ENCODE data around the gene CABCOCO1. TPM values are rescaled to one million over a fixed set of nuclear protein-coding genes. Genes with fewer than 3 reads are reported as not detected.

CABCOCO1 gene
- total RNA-seq, 1 donor from 2014 or later, result 3.5 TPM

DNA sequence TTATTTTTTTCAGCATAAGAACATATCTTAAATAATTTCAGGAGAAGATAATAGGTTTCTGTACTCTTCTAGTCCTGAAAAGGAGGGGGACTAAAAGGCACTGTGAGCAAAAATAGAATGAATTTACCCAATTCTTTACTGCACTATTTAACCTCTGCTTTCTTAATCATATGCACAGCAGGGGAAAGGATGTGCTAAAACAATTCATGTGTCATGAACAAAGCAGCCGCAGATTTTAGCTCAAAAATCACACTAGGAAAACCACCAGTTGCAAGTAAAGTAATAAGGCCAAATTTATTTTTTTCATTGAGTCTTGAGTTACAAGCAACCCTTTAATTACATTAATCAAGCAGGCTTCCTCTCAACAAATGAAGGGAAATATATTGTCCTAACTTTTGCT lies 80.1 kb downstream of the CABCOCO1 start:
- Histone ChIP-seq H3K36me3 (no peaks in the 10 kb centered on the region), H3K27me3 (ENCODE audit: low read depth) (no peaks in the 10 kb centered on the region), H3K9me3 (peaks cover 8% of the 10 kb centered on the region), H3K4me3 (no peak overlapping the region), H3K4me1 (no peaks in the 10 kb centered on the region), H3K27ac (no peak overlapping the region)
- TF ChIP-seq, protein P1, sequence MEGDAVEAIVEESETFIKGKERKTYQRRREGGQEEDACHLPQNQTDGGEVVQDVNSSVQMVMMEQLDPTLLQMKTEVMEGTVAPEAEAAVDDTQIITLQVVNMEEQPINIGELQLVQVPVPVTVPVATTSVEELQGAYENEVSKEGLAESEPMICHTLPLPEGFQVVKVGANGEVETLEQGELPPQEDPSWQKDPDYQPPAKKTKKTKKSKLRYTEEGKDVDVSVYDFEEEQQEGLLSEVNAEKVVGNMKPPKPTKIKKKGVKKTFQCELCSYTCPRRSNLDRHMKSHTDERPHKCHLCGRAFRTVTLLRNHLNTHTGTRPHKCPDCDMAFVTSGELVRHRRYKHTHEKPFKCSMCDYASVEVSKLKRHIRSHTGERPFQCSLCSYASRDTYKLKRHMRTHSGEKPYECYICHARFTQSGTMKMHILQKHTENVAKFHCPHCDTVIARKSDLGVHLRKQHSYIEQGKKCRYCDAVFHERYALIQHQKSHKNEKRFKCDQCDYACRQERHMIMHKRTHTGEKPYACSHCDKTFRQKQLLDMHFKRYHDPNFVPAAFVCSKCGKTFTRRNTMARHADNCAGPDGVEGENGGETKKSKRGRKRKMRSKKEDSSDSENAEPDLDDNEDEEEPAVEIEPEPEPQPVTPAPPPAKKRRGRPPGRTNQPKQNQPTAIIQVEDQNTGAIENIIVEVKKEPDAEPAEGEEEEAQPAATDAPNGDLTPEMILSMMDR (IDR thresholded peaks at IDR 0.05), result no peak
- ATAC-seq, result no peak
- intact Hi-C loops (cut with DNase I), result no loop called here
- no peak for DNase-seq

DNA sequence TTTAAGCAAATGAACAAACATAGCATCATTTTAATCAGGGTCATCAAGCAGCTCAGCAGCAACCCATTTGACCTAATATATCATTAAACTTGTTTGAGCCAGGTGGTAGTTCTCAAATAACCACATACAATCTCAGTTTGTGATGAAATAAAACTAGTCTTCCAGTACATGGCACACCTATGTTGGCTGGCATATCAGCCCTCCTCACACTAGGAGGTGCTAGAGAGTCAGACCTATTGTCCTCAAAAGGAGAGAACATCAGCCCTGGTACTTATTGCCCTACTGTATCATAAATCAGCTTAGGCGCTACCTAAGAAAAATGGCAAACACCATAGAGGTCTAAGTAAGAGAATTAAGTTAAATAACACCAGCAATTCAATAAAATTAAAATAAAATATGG lies 81.7 kb downstream of the CABCOCO1 start:
- no peaks in the 10 kb centered on the region for H3K36me3 ChIP-seq
- H3K27me3 ChIP-seq (ENCODE audit: low read depth), result no peaks in the 10 kb centered on the region
- H3K4me1 ChIP-seq, result no peaks in the 10 kb centered on the region
- no peak overlapping the region for H3K4me3 ChIP-seq
- no peak overlapping the region for H3K27ac ChIP-seq
- intact Hi-C loops (cut with DNase I), result no loop called here
- H3K9me3 ChIP-seq, result peaks cover 8% of the 10 kb centered on the region
- DNase-seq (no peak), ATAC-seq (no peak)
- TF ChIP-seq, protein P1 (IDR thresholded peaks at IDR 0.05), result no peak

DNA sequence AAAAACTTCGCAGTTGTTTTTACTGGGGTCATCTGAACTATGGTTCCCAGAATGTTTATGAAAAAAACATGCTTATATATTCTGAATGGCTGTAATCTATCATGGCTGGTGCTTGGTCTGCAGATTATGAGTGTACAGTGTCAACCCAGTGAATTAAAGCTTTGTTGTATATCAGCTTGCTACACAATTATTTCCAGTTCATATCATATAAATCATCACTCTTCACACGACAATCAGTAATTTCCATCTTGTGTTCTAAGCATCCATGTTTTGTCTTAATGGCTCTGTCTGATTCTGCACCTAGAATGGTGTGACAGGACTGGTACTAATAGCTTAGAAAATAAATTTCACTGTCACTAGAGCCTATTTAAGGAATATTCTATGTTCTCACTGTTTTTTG lies 83.6 kb downstream of the CABCOCO1 start:
- Histone ChIP-seq H3K36me3 (no peaks in the 10 kb centered on the region), H3K4me1 (peaks cover 5% of the 10 kb centered on the region), H3K4me3 (no peak overlapping the region), H3K27me3 (ENCODE audit: low read depth) (no peaks in the 10 kb centered on the region), H3K27ac (no peak overlapping the region), H3K9me3 (peaks cover 8% of the 10 kb centered on the region)
- ATAC-seq (no peak), DNase-seq (no peak)
- TF ChIP-seq, protein P1 (IDR thresholded peaks at IDR 0.05), result no peak
- intact Hi-C loops (cut with DNase I), result no loop called here

DNA sequence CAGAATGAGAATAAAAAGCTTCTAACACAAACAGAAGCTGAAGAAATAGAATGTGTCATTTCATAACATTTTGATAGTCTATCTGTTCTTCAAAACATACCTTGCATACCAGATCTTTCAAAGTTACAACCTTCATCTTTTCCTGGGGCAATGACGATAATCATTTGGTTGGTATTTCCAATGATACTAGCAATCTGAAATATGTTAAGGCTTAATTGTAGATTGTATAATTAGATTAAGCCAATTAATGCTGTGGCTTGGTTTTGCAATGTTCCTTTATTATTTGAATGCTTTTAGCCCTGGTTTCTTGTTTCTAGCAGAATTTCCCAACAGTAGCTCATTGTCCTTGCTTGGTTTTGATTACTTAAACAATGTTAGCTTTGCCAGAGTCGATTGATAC lies 84.6 kb downstream of the CABCOCO1 start:
- TF ChIP-seq, protein P1 (IDR thresholded peaks at IDR 0.05), result no peak
- Histone ChIP-seq H3K27ac (no peak overlapping the region), H3K27me3 (ENCODE audit: low read depth) (no peaks in the 10 kb centered on the region), H3K36me3 (no peaks in the 10 kb centered on the region), H3K4me3 (no peak overlapping the region), H3K4me1 (peaks cover 15% of the 10 kb centered on the region), H3K9me3 (peaks cover 8% of the 10 kb centered on the region)
- intact Hi-C loops (cut with DNase I), result no loop called here
- no peak for DNase-seq
- ATAC-seq, result no peak

DNA sequence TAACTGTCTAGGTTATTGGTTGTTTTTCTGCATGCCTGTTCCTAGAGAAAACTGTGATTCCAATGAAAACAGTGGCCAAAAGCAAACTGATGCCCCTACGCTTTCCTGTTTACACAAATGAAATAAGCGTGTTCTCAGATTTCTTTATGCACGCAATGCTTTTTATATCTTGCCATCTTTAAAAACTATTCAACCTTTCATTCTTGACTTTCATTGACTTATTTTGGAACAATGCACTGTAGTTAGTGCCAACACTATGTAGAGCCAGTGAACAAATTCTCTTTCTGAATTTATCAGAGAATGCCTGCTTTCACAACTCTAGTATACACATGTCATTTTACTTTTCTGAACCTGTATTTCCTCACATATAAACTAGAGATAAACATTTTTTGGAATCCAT lies 86.6 kb downstream of the CABCOCO1 start:
- TF ChIP-seq, protein P1 (IDR thresholded peaks at IDR 0.05), result no peak
- no peak for DNase-seq
- intact Hi-C loops (cut with DNase I), result no loop called here

More for the DNA sequence above, 86.6 kb downstream of the CABCOCO1 start:
- H3K4me1 ChIP-seq, result peaks cover 21% of the 10 kb centered on the region
- ATAC-seq, result no peak
- no peaks in the 10 kb centered on the region for H3K27me3 ChIP-seq (ENCODE audit: low read depth)
- H3K9me3 ChIP-seq, result peaks cover 5% of the 10 kb centered on the region
- no peak overlapping the region for H3K27ac ChIP-seq
- H3K36me3 ChIP-seq, result no peaks in the 10 kb centered on the region
- no peak overlapping the region for H3K4me3 ChIP-seq
